GM19240 (cell line): Measurements from ENCODE around the gene PARN.
"Not testable (repeated sequence)": the region's sequence is repeated elsewhere in the genome, so short reads cannot be mapped to it uniquely, and the experiment has no call there.

Experiments used
- DNase-seq: peaks from one replicate; pipeline ENCODE4 v3.0.0; 2011; ENCODE audit warnings: low spot score; ENCODE audit not compliant: insufficient read length

PARN gene

DNA sequence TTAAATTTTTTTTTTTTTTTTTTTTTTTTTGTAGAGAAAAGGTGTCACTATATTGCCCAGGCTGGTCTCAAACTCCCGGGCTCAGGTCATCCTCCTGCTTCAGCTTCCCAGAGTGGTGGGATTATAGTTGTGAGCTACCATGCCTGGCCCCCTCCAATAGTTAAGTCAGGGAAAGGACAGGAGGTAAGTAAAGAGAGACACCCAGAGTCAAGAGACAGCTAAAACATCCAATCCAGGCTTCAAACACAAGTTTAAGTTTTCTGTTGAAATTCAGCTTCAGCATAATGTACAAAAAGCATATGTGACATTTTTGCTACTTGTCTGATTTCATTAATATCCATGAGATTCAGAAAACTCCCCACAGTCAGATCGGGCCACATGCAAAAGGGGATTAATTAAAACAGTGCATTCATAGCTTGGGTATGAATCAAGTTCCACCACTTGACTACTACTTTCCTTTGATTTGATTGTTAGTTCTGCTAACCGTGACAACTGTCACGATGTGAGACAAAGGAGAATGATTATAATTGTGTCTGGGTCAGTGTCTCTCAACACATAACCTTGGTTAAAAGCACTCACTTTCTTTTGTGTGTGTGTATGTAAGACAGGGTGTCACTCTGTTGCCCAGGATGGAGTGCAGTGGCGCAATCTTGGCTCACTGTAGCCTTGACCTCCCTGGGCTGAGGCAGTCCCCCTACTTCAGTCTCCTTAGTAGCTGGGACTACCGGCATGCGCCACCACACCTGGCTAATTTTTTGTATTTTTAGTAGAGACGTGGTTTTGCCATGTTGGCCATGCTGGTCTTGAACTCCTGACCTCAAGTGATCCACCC lies 184.9 kb downstream of the PARN start:
- DNase-seq = no peak

DNA sequence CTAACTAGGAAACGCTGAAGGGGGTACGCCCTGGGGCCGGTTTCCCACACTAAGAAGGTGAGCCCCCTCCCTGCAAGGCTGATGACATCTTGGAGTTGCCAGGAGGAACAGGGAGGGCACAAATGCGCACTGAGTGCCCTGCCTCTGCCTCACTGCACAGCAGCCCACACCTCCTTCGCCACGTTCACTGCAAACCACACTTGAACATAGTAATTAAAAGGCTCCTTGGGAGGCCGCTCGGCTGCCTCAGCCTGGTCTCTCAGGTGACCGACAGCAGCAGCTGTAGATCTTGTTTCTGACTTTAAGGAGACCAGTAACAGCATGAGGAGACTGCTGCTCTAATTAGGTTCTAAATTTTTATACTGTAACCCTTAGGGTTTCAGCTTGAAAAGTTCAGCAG lies 188.5 kb downstream of the PARN start:
- not testable (repeated sequence) for DNase-seq

DNA sequence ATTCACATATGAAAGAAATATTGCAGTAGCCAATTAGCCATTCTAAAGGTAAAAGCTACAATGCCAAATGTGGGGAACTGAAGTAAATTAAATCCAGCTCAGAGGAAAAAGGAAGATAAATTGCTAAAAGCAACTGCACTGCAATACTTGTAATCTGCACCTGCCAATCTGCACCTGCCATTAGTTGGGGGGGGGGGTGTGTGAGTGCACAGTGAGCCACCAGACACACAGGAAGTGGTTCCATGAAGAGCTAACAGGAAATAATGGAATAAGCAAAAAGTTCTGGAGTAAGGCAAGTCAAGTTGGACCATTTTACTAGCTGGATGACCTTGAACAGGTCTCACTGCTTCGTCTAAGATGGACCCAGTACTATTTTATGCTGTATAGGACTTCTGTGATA lies 191.8 kb downstream of the PARN start:
- DNase-seq = no peak

DNA sequence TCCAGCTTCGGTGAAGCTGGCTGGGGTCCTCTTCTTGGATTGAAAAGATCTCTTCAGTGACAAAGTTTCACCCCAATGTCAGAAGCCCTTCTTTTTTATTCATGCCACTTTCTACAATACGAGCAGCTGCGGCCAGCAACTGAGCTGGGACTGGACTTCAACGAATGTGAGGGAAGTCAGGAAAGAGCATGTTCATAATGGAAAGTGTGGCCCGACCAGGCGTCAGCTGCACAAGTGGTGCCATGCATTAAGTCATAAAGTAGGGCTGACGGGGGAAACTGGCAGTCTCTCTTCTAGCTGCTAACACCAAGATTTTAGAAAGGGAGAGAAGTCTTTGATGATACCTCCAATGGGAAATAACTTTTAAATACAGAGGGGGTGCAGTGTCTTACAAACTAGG lies 192.6 kb downstream of the PARN start:
- DNase-seq = no peak

DNA sequence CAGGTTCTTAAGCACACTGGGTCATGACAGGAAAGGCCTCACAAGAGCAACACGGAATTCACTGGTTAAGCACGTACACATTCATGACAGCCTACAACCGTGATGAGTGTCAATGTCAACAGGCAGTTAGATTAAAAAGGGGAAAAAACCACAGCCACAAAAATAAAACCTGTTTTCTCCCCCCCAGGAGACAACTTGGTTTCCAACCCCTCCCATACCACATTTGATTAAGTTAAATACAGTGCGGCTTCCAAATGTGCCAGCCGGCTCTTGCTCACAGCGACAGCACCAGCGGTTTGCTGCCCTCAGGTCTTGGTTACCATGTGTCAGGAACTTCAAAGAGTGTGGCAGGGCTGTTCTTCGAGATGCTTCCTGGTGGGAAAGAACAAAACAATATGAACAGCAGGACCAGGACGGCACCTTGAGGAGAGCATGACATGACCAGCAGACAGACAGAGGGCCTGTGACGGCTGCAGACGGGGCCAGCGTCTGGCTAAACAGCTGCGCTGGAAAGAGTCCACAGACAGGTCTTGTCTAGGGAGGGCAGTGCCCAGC lies 193.6 kb downstream of the PARN start:
- DNase-seq = no peak

DNA sequence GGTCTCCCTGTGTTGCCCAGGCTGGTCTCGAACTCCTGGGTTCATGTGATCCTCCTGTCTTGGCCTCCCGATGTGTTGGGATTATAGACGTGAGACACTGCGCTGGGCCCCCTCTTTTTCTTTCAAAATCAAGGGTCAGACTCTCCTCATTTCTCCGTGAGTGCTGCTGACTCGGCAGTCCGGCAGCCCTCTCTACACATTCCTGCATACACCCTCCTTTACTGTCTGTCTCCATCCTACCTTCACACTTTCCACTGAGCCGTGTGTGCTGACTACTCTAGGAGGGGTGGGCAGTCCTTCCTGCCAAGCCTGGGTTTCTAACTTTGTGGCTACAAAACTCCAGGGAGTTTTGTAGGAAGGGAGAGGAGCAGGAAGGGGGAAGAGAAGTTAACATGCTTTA lies 195.2 kb downstream of the PARN start:
- DNase-seq = no peak

DNA sequence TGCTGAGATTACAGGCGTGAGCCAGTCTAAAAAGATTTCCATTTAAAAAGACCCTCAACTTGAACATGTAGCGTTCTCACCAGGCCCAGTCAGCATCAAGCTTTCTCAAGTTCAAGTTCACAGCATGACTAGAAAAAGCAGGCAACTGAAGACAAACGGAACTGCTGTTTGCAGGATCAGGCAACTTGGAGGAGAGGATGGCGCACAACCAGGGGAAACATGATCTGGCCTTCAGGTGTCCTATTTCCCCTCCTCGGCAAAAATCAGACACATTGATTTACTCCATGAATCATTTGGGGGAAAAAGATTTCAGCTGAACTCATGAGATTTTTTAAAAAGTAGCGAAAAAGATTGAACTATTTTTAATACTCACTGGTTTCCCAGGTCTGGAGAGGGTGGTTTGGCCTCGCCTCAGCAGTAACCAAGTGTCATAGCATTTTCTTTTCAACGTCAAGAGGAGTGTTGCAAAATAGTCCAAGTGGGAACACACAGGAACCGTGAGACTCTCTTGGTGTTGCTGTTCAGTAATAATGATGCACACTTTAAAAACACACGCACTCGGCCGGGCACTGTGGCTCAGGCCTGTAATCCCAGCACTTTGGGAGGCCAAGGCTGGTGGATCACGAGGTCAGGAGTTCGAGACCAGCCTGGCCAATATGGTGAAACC lies 201.0 kb downstream of the PARN start:
- not testable (repeated sequence) for DNase-seq

- DNase-seq = no peak
Measured at GRCh38 chr16:14428043-14428442, 202.0 kb downstream of the PARN start.

DNA sequence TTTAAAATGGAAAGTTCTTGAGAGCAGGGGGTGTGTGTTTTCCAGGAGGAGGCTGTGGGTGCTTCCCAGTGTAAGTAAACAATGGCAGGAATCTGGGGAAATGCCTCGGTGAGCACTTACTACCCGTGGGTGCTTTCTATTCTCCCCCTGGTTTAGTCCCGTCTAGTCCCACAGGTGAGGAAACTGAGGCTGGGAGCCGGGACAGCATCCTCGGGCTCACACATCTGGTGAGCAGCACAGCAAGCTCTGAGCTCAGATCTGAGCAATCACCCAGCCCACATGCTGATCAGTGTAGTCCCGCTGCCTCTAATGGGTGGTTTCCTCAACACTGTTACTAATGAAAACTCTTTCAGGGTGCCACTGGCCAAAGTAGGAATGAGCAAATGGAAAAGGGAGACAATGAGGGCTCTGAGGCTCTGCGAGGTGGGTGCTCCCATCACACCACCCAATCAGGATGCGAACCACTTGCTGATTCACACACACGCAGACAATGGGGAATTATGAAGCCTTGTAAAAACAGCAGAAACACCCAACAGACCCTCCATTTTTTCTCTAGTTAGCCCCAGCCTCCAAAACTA lies 202.6 kb downstream of the PARN start:
- no peak for DNase-seq

DNA sequence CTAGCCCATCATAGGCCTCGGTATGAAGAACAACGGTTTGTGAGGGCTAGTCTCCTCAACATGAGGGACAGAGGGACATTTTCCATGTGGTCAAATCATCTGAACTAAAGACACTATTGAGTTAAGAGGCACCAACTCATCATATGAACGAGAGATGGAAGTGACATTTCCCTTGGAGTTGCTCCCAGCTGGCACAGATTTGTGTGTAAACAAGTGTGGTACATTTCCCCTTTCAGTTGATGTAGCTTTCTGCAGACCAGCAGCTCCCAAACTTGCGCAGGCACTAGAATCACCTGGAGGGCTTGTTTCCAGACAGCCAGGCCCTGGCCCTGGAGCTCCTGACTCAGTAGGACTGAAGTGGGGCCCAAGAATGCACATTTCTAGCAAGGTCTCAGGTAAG lies 205.5 kb downstream of the PARN start:
- no peak for DNase-seq

DNA sequence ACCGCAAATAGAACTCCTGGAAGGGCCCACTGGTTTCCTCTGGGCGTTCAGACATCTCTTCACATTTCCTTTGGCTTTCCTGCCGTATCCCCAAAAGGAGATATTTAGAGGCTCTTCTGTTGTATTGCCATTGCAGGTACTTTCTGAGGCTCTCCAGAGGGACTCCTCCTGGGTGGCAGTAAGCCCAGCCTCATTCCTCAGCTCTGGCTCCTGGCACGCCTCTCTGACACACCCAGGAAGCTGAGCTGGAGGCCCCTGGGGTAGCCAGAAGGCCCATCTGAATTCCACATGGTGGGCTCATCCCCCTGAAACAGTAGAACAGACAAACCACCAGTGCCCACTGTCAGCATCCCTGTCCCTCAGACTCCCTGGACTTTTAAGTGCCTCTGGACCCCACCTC lies 206.7 kb downstream of the PARN start:
- DNase-seq = no peak

- DNase-seq = no peak
Measured at GRCh38 chr16:14420721-14421488, 209.2 kb downstream of the PARN start.

- not testable (repeated sequence) for DNase-seq
Measured at GRCh38 chr16:14420243-14420642, 209.8 kb downstream of the PARN start.

DNA sequence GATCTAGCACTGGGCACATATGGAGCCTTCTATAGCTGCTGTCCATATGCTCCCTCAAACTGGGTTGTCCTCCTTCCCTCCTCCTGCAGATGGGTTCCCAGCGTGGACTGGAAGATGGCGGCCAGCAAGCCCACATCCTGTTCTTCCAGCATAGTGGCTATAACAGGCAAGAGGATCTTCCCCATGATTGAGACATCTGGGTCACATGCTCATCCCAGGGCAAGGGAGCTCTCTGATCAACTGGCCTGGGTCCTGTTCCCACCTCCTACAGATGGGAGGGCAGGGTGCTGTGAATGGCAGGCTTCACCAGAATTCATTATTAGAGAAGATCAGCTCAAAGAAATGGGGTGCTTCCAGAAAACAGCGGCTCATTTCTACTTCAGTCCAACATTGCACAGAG lies 210.2 kb downstream of the PARN start:
- no peak for DNase-seq

- DNase-seq = no peak
Measured at GRCh38 chr16:14418795-14419225, 211.2 kb downstream of the PARN start.

GRCh38 chr16:14416184-14416583 lies 213.9 kb downstream of the PARN start:
- no peak for DNase-seq

DNA sequence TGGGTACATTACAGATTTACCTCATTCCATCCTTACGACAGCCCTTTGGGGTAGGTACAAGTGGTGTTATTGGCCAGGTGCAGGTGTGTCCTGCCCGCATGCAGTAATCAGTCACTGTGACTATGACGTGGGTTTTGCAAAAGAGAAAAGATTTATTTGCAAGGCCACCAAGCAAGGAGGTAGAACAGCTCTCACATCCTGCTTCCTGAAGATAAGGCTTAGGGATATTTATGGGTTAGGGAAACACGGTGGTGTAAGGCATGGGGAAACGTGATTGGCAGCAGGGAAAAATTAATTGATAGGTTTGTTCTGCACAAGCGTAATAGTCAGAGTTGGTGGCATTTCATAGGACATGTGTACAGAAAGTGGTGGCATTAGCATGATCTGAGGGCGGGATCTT lies 214.8 kb downstream of the PARN start:
- no peak for DNase-seq

DNA sequence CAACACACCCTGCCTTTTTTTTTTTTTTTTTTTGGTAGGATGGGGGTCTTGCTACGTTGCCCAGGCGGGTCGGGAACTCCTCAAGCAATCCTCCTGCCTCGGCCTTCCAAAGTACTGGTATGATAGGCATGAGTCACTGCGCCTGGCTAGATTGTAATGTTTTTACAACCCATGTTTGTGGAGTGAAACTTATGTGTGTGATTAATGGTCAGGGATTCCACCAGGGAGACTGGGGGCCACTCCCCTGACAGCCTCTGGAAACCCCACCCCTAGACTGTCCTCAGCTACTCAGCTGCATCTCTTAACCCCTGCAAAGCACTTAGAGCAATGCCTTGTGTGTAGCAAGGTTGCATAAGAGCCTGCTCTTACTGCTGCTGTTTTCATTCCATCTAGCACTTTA lies 220.5 kb downstream of the PARN start:
- DNase-seq = no peak

DNA sequence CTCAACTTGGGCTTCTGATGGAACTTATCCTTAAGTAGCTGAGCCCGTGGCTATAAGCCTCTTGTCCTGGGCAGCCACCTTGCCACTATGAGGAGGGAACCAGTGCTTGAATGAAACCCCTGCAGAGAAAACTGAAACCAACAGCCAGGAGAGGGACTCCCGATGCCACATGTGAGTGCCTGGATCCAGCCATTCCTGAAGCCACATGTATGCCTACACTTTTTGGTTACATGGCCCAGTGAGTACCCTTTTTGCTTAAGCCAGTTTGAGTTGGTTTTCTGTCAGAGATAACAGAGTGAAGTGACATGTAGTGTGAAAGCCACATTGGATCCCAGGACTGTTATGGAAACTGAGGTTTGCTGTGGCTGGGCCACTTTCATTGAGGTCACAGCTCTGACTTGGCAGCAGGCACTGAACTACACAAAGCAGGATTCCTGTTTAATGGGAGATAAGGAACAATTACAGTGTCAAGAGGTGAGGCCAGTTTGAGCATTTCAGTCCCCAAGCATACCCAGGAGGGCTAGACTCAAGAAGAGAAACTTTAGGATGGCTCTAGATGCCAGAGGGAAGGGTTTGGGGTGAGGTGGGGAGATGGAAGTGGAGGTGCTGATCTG lies 222.2 kb downstream of the PARN start:
- DNase-seq = no peak

- DNase-seq = no peak
Measured at GRCh38 chr16:14405611-14406537, 224.2 kb downstream of the PARN start.
